MCF 10A (cell line): Measurements from ENCODE around the gene CCNK. TPM values are rescaled to one million over a fixed set of nuclear protein-coding genes. Genes with fewer than 3 reads are reported as not detected.

Experiments used
- BruUV-seq: library from RNA; stranded (reverse); fragments of 400-500 nt; replicated peaks from 2 replicates; lab custom pipeline; 2021; lab: Mats Ljungman, UMichigan
- CTCF ChIA-PET: fragments of 300-600 bp; sonication (Branson Sonifier 250); formaldehyde crosslinking; extraction: SDS; loops from one replicate; lab custom pipeline; 2021; ENCODE audit warnings: antibody characterized with exemption, inconsistent platforms; lab: Yijun Ruan, JAX
- POLR2A ChIA-PET: fragments of 300-600, 350-650 bp; sonication (Branson Sonifier 250); formaldehyde crosslinking; extraction: SDS; loops from one replicate; lab custom pipeline; 2020; ENCODE audit warnings: antibody characterized with exemption, inconsistent platforms; lab: Yijun Ruan, JAX
- DNase-seq: peaks from one replicate; pipeline ENCODE4 v3.0.0-alpha.2; 2018; ENCODE audit not compliant: unreplicated experiment
- H3K27ac Mint-ChIP-seq: one replicate; pipeline ENCODE4 v1.8.0; 2022; ENCODE audit warnings: mild to moderate bottlenecking, low read depth, mixed read lengths; ENCODE audit not compliant: unreplicated experiment
- H3K27me3 Mint-ChIP-seq: one replicate; pipeline ENCODE4 v1.8.0; 2022; ENCODE audit warnings: mixed read lengths; ENCODE audit not compliant: insufficient read depth, unreplicated experiment
- H3K36me3 Mint-ChIP-seq: one replicate; pipeline ENCODE4 v1.8.0; 2022; ENCODE audit warnings: mild to moderate bottlenecking, moderate library complexity, mixed read lengths; ENCODE audit not compliant: insufficient read depth, unreplicated experiment
- H3K4me1 Mint-ChIP-seq: one replicate; pipeline ENCODE4 v1.8.0; 2022; ENCODE audit warnings: mixed read lengths; ENCODE audit not compliant: insufficient read depth, unreplicated experiment
- H3K4me3 Mint-ChIP-seq: one replicate; pipeline ENCODE4 v1.8.0; 2022; ENCODE audit warnings: mild to moderate bottlenecking, moderate library complexity, mixed read lengths; ENCODE audit not compliant: unreplicated experiment
- H3K9me3 Mint-ChIP-seq: one replicate; pipeline ENCODE4 v1.8.0; 2022; ENCODE audit warnings: mixed read lengths; ENCODE audit not compliant: unreplicated experiment
- CTCF ChIP-seq: fragments of 200-600 bp; IDR thresholded peaks from one replicate; pipeline ENCODE4 v1.8.0; 2022; ENCODE audit warnings: antibody characterized with exemption, mild to moderate bottlenecking; ENCODE audit not compliant: unreplicated experiment
- intact Hi-C: fragments of 100-400 bp; cut with micrococcal nuclease; formaldehyde crosslinking; loops from 2 replicates; pipeline ENCODE4 v1.14.1; 2022
- total RNA-seq: library from RNA; stranded (reverse); gene quantifications from 2 replicates; pipeline ENCODE4 v1.2.3, GENCODE V29; 2022

The CCNK gene
- total RNA-seq, 1 experiment from 2014 or later: 70.4 TPM

DNA sequence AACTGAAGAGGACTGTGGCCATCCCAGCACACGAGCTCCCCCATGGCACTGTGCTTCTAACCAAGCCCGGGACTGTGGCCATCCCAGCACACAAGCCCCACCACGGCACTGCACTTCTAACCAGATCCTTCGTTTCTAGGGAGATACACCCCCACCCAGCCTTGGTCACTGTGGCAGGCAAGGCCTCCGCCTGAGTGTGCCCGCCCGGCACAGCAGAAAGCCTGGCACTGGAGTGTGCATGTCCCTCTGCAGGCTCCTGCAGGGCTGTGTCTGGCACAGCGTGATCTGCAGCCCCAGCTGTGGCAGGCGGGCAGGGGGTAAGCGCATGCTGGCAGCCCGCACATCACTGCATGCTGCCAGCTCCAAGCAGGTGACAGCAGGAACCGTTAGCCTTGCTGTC, 73.0 kb downstream of the CCNK start:
- no peak overlapping the region for H3K4me3 Mint-ChIP-seq
- POLR2A ChIA-PET: no interaction called here
- TF ChIP-seq CTCF: no peak
- BruUV-seq: no TSS peak
- H3K9me3 Mint-ChIP-seq: no peaks in the 10 kb centered on the region
- H3K27me3 Mint-ChIP-seq: no peaks in the 10 kb centered on the region
- CTCF ChIA-PET: interaction anchor here (1.6 kb wide), 1 partner anchor 74 kb away, joined by 3 read pairs; no protein-coding TSS in a partner anchor
- no peak for DNase-seq
- H3K36me3 Mint-ChIP-seq: peaks cover 7% of the 10 kb centered on the region
- no peak overlapping the region for H3K27ac Mint-ChIP-seq
- intact Hi-C loops: no loop called here
- H3K4me1 Mint-ChIP-seq: no peaks in the 10 kb centered on the region

DNA sequence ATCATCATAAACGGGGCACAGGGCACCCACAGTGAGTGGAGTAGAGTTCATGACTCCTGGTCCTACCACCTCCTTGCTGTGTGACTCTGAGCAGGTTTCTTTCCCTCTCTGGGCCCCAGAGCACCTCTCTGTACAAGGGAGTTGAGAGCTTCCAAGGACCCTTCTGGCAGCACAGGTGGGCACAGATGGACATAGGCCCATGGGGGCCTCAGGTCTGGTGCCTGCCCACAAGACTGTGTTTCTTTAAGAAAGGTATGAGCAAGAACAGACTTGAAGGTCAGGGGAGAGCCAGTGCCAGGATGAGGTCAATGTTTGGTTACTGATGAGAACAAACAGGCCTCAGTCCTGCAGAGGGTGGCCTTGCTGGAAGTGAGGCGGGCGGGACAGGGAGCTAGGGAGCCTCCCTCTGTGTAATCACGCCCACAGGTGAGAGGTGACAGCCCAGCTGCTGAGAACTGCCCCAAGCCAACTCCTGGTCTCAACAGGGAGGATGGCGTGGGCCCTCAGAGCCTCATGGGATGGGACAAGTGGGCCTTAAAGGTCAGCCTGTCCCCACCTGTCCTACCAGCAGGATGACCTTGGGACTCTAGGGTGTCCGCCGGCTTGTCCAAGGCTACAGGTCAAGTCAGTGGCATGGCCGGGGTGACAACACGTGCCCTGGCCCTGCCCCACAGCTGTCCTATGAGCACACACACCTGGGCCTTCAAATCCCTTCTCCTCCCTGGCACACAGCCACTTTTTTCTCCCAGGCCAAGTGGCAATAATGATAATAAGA, 73.7 kb downstream of the CCNK start:
- ChIA-PET POLR2A (interaction anchor here (0.6 kb wide), 1 partner anchor 1899 kb away, joined by 3 read pairs; no protein-coding TSS in a partner anchor), CTCF (interaction anchor here (1.6 kb wide), 1 partner anchor 73 kb away, joined by 3 read pairs; no protein-coding TSS in a partner anchor)
- intact Hi-C loops: no loop called here
- Mint-ChIP-seq H3K36me3 (peaks cover 7% of the 10 kb centered on the region), H3K27me3 (no peaks in the 10 kb centered on the region), H3K4me3 (no peak overlapping the region), H3K9me3 (no peaks in the 10 kb centered on the region), H3K27ac (no peak overlapping the region), H3K4me1 (no peaks in the 10 kb centered on the region)
- no peak for DNase-seq
- no TSS peak for BruUV-seq
- TF ChIP-seq CTCF: no peak

DNA sequence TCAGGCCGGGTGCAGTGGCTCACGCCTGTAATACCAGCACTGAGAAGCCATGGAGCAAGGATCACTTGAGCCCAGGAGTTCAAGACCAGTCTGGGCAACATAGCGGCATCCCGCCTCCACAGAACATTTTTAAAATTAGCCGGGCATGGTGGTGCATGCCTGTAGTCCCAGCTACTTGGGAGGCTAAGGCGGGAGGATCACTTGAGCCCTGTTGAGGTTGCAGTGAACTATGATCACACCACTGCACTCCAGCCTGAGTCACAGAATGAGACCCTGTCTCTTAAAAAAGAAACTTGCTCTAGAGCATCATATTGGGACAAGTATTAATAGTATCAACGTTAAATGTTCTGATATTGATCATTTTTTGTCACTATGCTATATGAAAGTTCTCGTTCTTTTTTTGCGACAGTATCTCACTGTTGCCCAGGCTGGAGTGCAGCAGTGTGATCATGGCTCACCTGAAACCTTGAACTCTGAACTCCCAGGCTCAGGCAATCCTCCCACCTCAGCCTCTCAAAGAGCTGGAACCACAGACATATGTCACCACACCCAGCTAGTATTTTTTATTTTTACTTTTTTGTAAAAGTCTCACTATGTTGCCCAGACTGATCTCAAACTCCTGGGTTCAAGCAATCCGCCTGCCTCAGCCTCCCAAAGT, 75.1 kb downstream of the CCNK start:
- H3K4me1 Mint-ChIP-seq: no peaks in the 10 kb centered on the region
- no peak for DNase-seq
- no peak overlapping the region for H3K27ac Mint-ChIP-seq
- ChIA-PET POLR2A (no interaction called here), CTCF (interaction anchor here (0.6 to 0.7 kb wide), 2 partner anchors 245 to 391 kb away, joined by 3 to 4 read pairs; no protein-coding TSS in a partner anchor)
- peaks cover 7% of the 10 kb centered on the region for H3K36me3 Mint-ChIP-seq
- no peaks in the 10 kb centered on the region for H3K9me3 Mint-ChIP-seq
- no peak overlapping the region for H3K4me3 Mint-ChIP-seq
- H3K27me3 Mint-ChIP-seq: no peaks in the 10 kb centered on the region
- BruUV-seq: no TSS peak
- intact Hi-C loops: no loop called here
- no peak for TF ChIP-seq CTCF

- intact Hi-C loops: no loop called here
- TF ChIP-seq CTCF: no peak
- H3K4me1 Mint-ChIP-seq: peaks cover 16% of the 10 kb centered on the region
- CTCF ChIA-PET: interaction anchor here (0.6 to 1.0 kb wide), 2 partner anchors 16 to 40 kb away, joined by 3 to 4 read pairs; no protein-coding TSS in a partner anchor
- no peaks in the 10 kb centered on the region for H3K27me3 Mint-ChIP-seq
- no TSS peak for BruUV-seq
- no peak for DNase-seq
- H3K9me3 Mint-ChIP-seq: no peaks in the 10 kb centered on the region
- peaks cover 7% of the 10 kb centered on the region for H3K36me3 Mint-ChIP-seq
- POLR2A ChIA-PET: no interaction called here
- H3K27ac Mint-ChIP-seq: no peak overlapping the region
- no peak overlapping the region for H3K4me3 Mint-ChIP-seq
Measured at GRCh38 chr14:99559286-99559990, 78.2 kb downstream of the CCNK start.
